PC-3 (cell line): ENCODE measurements around the gene SHQ1. TPM values are rescaled to one million over a fixed set of nuclear protein-coding genes. Genes with fewer than 3 reads are reported as not detected.

Experiments
- ATAC-seq: fragments of 200-7000 bp; cut with Tn5 transposase; 2 replicates; pipeline ENCODE4 v1.9.1; 2020; ENCODE audit warnings: mild to moderate bottlenecking, moderate library complexity
- BruUV-seq: library from RNA; stranded (reverse); fragments of 400-500 nt; replicated peaks from 2 replicates; lab custom pipeline; 2021; lab: Mats Ljungman, UMichigan
- CTCF ChIA-PET: fragments of 300-600 bp; sonication (Branson Sonifier 250); formaldehyde crosslinking; loops from one replicate; lab custom pipeline; 2022; ENCODE audit warnings: antibody characterized with exemption; lab: Charles Lee
- POLR2A ChIA-PET: fragments of 300-600 bp; sonication (Branson Sonifier 250); formaldehyde crosslinking; loops from one replicate; lab custom pipeline; 2022; ENCODE audit warnings: antibody characterized with exemption; ENCODE audit not compliant: unreplicated experiment; lab: Charles Lee
- DNase-seq: peaks from one replicate; pipeline ENCODE4 v3.0.0-alpha.2; 2015
- H2AFZ ChIP-seq: fragments of 300-600 bp; sonication (generic); 2 replicates; pipeline ENCODE4 v1.6.0; 2016; ENCODE audit warnings: antibody characterized with exemption, low read length
- H3F3A ChIP-seq: fragments of 300-600 bp; sonication (generic); one replicate; pipeline ENCODE4 v1.6.0; 2017; ENCODE audit warnings: antibody characterized with exemption, low read length, control low read depth, mild to moderate bottlenecking; ENCODE audit not compliant: unreplicated experiment
- H3K27ac ChIP-seq: fragments of 300-600 bp; sonication (generic); 2 replicates; pipeline ENCODE4 v1.5.1; 2016; ENCODE audit warnings: mild to moderate bottlenecking, low read length
- H3K27me3 ChIP-seq: fragments of 300-600 bp; sonication (generic); 2 replicates; pipeline ENCODE4 v1.6.1; 2016; ENCODE audit warnings: low read length, mixed read lengths
- H3K36me3 ChIP-seq: fragments of 300-600 bp; sonication (generic); 2 replicates; pipeline ENCODE4 v1.6.1; 2016; ENCODE audit warnings: low read depth, mixed run types, low read length, mixed read lengths
- H3K4me1 ChIP-seq: fragments of 300-600 bp; sonication (generic); 2 replicates; pipeline ENCODE4 v1.5.1; 2016; ENCODE audit warnings: low read length; ENCODE audit not compliant: insufficient read depth
- H3K4me2 ChIP-seq: fragments of 300-600 bp; sonication (generic); 2 replicates; pipeline ENCODE4 v1.6.0; 2016; ENCODE audit warnings: low read length
- H3K4me3 ChIP-seq: fragments of 300-600 bp; sonication (generic); 2 replicates; pipeline ENCODE4 v1.5.1; 2016; ENCODE audit warnings: mild to moderate bottlenecking, low read length, mixed read lengths
- H3K79me2 ChIP-seq: fragments of 300-600 bp; sonication (generic); 2 replicates; pipeline ENCODE4 v1.6.1; 2017; ENCODE audit warnings: low read length, mixed read lengths
- H3K9ac ChIP-seq: fragments of 300-600 bp; sonication (generic); 2 replicates; pipeline ENCODE4 v1.6.0; 2016; ENCODE audit warnings: mild to moderate bottlenecking, low read length
- H3K9me2 ChIP-seq: fragments of 300-600 bp; sonication (generic); replicated peaks from 2 replicates; pipeline ENCODE4 v1.6.1; 2016; ENCODE audit warnings: mixed run types, low read length, mixed read lengths
- H3K9me3 ChIP-seq: fragments of 300-600 bp; sonication (generic); 2 replicates; pipeline ENCODE4 v1.6.1; 2016; ENCODE audit warnings: low read length, mixed read lengths
- H4K20me1 ChIP-seq: fragments of 300-600 bp; sonication (generic); 2 replicates; pipeline ENCODE4 v1.6.1; 2016; ENCODE audit warnings: low read length, mixed read lengths
- EZH2 ChIP-seq: fragments of 300-600 bp; sonication (generic); IDR thresholded peaks from one replicate; pipeline ENCODE4 v1.6.1; 2017; ENCODE audit warnings: antibody characterized with exemption, mild to moderate bottlenecking, low read length; ENCODE audit not compliant: unreplicated experiment
- EZH2phosphoT487 ChIP-seq: fragments of 300-600 bp; sonication (generic); IDR thresholded peaks from 2 replicates; pipeline ENCODE4 v1.6.1; 2018; ENCODE audit warnings: mild to moderate bottlenecking, antibody characterized with exemption, low read length, borderline replicate concordance
- intact Hi-C: fragments of 100-400 bp; cut with micrococcal nuclease; formaldehyde crosslinking; loops from 2 replicates; pipeline ENCODE4 v1.9.0; 2023
- total RNA-seq: library from RNA; depleted of rRNA; stranded (reverse); fragments of >200 nt; gene quantifications from 2 replicates; pipeline ENCODE4 v1.2.3, GENCODE V29; 2014
- TF ChIP-seq, protein P1 (sequence below): fragments of 300-600 bp; sonication (generic); conservative IDR thresholded peaks from 2 replicates; pipeline ENCODE4 v1.5.1; 2017; ENCODE audit warnings: antibody characterized with exemption, low read depth, mild to moderate bottlenecking, low read length

The SHQ1 gene
- total RNA-seq, 1 experiment from 2014 or later: 19.6 TPM

DNA sequence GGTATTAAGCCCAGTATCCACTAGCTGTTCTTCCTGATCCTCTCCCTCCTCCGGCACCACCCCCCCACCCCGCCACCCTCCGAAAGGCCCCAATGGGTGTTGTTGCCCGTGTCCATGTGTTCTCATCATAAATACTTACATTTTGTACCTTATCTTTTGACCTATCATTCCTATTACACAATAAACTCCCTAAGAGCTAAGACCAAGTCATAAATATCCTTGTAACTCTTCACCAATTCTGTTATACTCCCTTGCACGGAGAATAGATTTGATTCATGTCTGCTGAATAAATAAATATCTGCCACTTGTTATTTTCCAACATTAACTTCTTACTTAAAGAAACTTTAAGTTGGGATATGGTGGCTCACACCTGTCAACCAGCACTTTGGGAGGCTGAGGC, 43.9 kb downstream of the SHQ1 start:
- H3K4me3 ChIP-seq: no peak overlapping the region
- H3K27me3 ChIP-seq: no peaks in the 10 kb centered on the region
- POLR2A ChIA-PET: no interaction called here
- H3K4me1 ChIP-seq: no peaks in the 10 kb centered on the region
- H4K20me1 ChIP-seq: no peaks in the 10 kb centered on the region
- no peak overlapping the region for H3K4me2 ChIP-seq
- no peaks in the 10 kb centered on the region for H3K36me3 ChIP-seq
- no peak overlapping the region for H2AFZ ChIP-seq
- no peak for TF ChIP-seq EZH2phosphoT487
- no peak for TF ChIP-seq EZH2
- TF ChIP-seq, protein P1, sequence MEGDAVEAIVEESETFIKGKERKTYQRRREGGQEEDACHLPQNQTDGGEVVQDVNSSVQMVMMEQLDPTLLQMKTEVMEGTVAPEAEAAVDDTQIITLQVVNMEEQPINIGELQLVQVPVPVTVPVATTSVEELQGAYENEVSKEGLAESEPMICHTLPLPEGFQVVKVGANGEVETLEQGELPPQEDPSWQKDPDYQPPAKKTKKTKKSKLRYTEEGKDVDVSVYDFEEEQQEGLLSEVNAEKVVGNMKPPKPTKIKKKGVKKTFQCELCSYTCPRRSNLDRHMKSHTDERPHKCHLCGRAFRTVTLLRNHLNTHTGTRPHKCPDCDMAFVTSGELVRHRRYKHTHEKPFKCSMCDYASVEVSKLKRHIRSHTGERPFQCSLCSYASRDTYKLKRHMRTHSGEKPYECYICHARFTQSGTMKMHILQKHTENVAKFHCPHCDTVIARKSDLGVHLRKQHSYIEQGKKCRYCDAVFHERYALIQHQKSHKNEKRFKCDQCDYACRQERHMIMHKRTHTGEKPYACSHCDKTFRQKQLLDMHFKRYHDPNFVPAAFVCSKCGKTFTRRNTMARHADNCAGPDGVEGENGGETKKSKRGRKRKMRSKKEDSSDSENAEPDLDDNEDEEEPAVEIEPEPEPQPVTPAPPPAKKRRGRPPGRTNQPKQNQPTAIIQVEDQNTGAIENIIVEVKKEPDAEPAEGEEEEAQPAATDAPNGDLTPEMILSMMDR: no peak
- no peak overlapping the region for H3K27ac ChIP-seq
- intact Hi-C loops: no loop called here
- H3F3A ChIP-seq: no peaks in the 10 kb centered on the region
- no peak for DNase-seq
- no TSS peak for BruUV-seq
- H3K9me2 ChIP-seq: no peaks in the 10 kb centered on the region
- ATAC-seq: no peak
- no peaks in the 10 kb centered on the region for H3K9me3 ChIP-seq
- CTCF ChIA-PET: no interaction called here
- H3K9ac ChIP-seq: no peak overlapping the region
- no peaks in the 10 kb centered on the region for H3K79me2 ChIP-seq

DNA sequence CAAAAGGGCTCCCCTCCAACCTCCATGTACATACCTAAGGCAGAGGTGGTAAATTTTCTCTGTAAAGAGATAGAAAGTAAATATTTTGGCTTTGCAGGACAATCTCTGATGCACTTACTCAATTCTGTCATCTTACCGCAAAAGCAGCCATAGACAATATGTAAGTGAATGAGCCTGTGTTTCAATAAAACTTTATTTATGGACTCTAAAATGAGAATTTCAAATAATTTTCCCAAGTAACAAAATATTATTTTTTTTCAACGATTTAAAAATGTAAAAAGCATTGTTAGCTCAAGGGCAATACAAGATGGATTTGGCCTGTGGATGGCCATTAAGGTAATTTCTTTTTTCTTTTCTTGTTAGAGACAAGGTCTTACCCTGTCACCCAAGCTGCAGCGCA, 44.7 kb downstream of the SHQ1 start:
- Histone ChIP-seq H3K9me2 (no peaks in the 10 kb centered on the region), H3K27me3 (no peaks in the 10 kb centered on the region), H3K79me2 (no peaks in the 10 kb centered on the region), H3K36me3 (no peaks in the 10 kb centered on the region), H4K20me1 (no peaks in the 10 kb centered on the region), H3K4me1 (no peaks in the 10 kb centered on the region), H3K9ac (no peak overlapping the region), H3K9me3 (no peaks in the 10 kb centered on the region), H3K4me2 (no peak overlapping the region), H3F3A (no peaks in the 10 kb centered on the region), H3K27ac (no peak overlapping the region), H2AFZ (no peak overlapping the region), H3K4me3 (no peak overlapping the region)
- DNase-seq (no peak), ATAC-seq (no peak)
- no peak for TF ChIP-seq EZH2phosphoT487
- TF ChIP-seq EZH2: no peak
- TF ChIP-seq, protein P1: no peak
- ChIA-PET POLR2A (no interaction called here), CTCF (no interaction called here)
- BruUV-seq: no TSS peak
- intact Hi-C loops: no loop called here

DNA sequence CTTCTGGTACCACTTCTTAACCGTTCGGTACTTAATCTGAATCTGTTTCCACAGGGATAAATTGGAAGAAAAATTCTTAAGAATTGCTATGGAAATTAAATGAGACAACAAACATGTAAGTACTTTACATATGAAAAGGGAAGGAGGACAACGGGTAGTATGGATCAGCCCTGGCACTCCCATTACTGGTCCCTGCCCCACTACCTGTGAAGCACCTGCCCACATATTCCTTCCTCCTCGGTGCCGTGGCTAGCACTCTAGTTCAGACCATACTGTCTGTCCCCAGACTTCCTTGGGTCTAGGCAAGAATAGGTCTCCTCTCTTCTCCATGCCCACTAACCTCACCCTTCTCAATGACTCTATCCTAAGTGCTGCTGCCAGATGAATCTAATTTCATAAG, 46.2 kb downstream of the SHQ1 start:
- Histone ChIP-seq H3K9me2 (no peaks in the 10 kb centered on the region), H3K9ac (no peak overlapping the region), H3K27ac (no peak overlapping the region), H2AFZ (no peak overlapping the region), H4K20me1 (no peaks in the 10 kb centered on the region), H3K36me3 (no peaks in the 10 kb centered on the region), H3K4me2 (no peak overlapping the region), H3K79me2 (no peaks in the 10 kb centered on the region), H3K27me3 (no peaks in the 10 kb centered on the region), H3K4me3 (no peak overlapping the region), H3K9me3 (no peaks in the 10 kb centered on the region), H3F3A (no peaks in the 10 kb centered on the region), H3K4me1 (no peaks in the 10 kb centered on the region)
- TF ChIP-seq EZH2phosphoT487 (no peak), EZH2 (no peak)
- TF ChIP-seq, protein P1: no peak
- ChIA-PET CTCF (no interaction called here), POLR2A (no interaction called here)
- BruUV-seq: no TSS peak
- ATAC-seq (no peak), DNase-seq (no peak)
- intact Hi-C loops: no loop called here
